Activated CD8-positive, alpha-beta memory T cell treated with anti-CD3 and anti-CD28 coated beads, Interleukin-2, amount 50 U/mL, for 24 hours (primary cell): Measurements from ENCODE around the gene GFOD2.

Experiments used
- DNase-seq: peaks from one replicate; pipeline ENCODE4 v3.0.0-alpha.2; 2020; ENCODE audit errors: extremely low read depth

GFOD2 gene

DNA sequence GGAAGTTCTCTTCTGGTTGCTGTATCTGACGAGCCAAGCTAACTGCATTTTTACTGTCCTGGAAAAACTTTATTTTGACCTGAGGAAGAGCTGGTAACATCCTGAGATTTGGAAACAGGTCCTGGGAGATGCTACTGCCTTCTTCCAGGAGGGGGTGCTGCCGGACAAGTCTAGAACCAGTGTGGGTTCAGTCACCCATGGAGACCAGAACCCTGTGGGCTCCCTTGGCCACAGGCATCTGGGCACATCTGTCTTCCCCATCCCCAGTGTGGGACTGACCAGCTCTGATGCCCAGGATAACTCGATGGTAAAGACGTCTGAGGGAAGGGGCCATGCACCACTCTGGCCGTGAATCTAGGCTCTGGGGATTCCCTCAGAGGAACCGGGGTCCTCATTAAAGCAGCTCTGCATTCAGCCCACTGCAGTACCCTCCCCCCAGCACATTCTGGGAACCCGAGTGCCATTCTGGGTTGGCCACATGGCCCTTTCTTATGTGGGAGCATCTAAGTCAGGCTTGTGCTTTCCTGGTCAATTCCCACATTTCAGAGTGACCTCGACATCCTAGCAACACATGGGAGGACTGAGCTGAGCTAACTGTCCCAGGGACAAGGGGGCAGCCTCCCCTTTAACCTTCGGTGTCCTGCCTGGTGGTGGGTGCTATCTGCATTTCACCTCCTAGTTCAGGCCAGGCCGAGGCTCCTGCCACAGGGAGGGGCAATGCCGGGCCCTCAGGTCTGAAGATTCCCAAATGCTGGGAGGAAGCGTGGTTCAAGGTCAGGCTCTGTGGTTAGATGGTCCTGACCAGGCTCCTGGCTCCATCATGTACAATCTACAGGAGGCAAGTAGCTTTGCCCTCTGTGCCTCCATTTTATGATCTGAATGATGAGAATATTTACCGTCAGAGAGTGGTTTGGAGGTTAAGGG is 46.1 kb downstream of the GFOD2 start:
- no peak for DNase-seq

DNA sequence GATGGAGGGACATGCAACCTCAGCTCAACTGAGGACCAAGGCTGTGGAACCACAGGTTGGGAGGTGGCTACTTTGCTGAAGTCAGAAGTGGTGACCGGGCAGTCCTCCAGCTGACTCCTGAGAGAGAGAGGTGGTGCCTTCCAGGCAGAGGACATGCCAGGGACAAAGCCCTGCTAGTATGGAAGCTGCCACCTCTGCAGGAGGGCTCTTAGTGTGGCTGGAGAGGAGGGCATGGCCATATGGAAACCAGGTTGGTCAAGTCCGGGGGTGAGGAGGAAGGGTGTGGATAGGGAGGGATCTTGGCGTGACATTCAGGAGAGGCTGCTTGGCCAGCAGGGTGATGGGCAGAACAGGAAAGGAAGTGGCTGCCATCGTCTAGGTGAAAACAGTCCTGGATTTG is 46.8 kb downstream of the GFOD2 start:
- DNase-seq: no peak

DNA sequence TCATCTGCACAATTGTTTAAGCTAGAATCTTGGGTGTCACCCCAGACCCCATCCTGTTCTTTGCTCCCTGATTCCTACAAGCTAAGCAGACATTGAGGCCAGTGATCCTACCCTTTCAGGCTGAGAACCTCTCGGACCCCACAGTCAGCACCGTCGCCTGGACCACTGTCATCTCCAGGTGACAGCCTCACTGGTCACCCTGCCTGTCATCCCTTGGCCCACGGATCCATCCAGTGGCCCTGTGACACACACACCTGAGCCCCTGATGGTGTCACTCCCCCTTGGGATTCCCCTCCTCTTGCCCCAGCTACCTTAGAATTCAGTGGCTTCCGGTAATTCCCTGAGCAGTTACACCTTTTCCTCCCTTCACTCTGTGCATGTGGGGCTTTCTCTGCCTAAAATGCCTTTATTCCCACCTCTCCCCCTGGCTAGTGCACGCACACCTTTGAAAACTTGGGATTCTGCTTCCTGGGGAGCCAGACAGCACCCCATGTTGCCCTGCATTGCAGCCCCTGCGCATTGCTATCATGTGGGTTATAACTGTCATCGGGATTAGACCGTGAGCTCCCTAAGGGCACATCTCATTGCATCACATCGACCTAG is 49.5 kb downstream of the GFOD2 start:
- DNase-seq: no peak

DNA sequence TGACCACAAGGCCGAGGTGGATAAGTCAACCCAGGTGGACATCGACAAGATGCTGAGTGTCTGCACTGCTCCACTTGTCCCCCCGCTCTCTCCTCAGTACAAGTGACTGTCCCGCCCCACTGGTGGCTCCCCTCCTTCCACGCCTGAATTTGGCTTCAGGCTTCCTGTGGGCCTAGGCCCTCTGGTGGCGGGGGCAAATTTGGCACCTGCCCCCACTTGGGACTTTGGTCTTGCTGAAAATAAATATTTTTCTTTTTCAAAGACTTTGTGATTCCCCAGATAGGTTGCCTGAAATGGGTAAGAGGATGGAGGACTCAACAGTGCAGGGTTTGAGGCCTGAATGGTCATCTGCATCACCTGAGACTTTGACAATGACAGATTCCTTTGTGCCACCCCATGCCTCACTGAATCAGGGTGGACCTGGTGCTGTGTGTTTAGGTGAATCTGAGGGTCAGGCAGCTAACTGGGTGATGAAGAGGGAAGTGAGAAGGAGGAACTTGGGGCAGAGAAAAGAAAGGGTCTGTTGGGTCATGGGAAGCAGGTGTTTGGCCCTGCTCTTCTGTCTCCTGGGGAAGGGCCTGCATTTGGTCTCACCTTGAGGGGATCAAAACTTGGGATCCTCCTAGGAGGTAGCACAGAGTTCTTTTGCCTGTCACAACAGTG is 50.5 kb downstream of the GFOD2 start:
- no peak for DNase-seq

DNA sequence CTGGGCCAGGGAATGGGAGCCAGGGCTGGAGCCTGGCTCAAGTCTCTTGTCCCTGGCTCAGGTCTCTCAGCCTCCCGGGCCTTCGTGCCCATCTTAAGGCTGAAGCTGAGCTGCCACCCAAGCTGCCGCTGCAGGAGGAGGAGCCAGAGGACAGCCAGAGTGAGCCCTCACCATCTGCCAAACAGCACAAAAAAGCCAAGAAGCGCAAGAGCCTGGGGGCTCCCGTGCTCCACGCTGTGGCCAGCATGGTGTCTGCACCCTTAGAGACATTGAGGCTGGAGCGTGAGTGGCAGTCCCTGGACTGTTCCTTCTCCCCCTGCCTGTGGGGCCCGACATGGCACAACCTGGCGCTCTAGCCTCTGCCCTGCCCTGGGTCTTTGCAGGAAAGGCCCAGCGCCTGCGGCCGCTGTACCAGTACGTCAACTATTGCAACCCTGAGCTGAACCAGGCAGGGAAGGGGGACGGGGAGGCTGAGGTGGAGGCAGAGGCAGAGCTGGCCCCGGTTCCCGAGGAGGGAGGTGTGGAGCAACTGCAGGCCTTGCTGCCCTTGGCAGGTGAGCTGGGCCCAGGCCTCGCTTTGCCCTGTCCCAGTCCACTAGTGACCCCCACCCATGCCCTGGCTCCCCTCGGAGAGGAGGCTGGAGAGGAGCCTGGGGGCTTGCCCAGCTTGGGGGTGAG is 51.2 kb downstream of the GFOD2 start:
- peak; percentile 35 for DNase-seq

DNA sequence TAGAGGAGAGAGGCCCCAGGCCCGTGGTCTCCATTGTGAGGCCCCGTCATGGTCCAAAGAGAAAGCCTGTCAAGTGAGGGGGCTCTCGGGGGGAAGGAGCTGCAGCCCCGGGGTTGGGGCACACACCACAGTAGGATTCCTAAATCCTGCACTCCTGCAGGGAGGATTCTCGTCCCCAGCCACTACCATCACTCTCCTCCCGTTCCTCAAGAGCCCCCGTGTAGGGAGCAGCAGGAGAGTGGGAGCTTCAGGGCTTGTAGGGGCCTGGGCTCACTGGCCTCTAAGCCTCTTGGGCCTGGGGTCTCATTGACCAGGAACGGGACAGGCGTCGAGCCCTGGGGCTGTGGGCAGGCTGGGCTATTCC is 51.7 kb downstream of the GFOD2 start:
- DNase-seq: no peak

DNA sequence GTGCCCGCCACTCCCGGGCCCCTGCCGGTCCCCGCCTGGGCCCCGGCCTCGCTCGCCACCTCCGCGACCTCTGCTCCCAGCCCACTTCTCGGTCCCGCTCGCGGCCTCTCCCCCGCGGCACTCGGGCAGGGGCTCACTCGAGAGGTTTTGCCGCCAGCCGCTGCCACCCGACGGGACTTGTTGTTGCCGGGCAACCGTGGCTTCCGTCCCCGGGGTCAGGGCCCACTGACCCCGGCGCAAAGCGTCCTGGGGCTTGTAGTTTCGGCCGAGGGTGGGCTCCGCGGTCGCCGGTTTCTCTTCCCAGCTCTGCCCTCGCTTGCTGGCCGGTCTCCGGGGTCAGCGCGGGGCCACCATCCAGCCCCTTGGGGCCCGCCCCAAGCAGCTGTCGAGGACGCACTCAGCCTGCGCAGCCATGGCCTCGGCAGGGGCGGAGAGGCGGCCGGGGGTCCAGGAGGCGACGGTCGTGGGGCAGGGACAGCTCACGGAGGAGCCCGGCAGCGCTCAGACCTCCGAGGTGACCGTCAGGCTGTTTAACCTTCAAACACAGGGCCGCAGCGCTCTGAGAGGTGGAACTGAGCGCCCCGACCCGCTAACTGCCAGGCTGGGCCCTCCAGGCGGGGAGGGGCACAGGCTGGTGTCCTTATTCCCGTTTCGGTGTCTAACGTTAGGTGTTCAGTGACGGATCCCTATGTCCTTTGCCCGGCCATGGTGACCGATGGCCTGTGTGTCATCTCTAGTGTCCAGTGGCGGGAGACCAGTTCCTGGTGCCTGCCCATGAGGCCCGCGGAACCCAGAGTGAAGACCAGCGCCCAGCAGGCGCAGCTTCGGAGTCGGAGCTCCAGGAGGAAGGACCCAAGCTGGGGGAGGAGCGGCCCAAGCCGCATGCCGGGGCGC is 52.3 kb downstream of the GFOD2 start, which contains the start of the genes C16orf86 and ENKD1:
C16orf86 (plus strand) TSS at position 256 of the 894 bp plus-strand sequence; CDS start at position 413, 157 bp downstream.
ENKD1 (minus strand) TSS at position 192 of the 894 bp plus-strand sequence. CDS start 308 bp downstream, outside the sequence.
- peak; percentile 18 for DNase-seq

DNA sequence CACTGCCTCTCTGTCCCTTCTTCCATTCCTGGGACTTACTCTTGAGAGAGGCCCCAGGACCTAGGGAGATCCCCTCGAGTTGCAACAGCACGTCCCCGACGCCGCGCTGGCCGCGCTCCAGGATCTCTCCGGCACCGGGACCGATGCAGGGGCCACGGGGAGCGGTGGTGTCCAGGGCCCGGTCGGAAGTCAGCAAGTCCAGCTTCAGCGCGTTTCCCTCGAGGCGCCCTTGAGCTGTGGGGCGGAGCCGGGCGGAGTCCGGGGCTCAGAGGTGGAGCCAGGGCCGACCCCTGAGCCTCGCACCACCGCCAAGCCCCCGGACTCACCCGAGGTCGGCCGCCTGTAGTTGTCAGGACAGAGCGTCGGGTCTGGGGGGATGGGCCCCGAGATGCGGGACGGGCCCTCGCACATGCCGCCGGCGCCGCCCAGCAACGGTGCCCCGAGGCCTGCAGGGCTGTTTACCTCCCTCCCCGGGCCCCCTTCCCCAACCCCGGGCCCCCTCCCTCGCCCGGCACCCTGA is 53.0 kb downstream of the GFOD2 start:
- no peak for DNase-seq

DNA sequence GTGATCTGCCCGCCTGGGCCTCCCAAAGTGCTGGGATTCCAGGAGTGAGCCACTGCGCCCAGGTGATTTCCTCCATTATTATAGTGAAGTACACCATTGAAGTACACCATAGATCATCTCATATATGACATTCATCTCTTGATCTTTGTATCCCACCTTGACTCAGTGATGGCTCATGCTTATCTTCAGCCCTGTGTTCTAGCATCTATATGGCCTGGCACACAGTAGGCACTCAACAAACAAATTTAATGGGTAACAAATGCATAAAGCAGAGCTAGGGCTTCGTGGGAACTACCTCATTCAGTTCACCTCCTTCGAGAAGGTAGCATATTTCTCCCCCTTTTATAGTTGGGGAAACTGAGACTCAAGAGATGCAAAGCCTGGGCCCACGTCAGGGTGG is 53.5 kb downstream of the GFOD2 start:
- DNase-seq: no peak

DNA sequence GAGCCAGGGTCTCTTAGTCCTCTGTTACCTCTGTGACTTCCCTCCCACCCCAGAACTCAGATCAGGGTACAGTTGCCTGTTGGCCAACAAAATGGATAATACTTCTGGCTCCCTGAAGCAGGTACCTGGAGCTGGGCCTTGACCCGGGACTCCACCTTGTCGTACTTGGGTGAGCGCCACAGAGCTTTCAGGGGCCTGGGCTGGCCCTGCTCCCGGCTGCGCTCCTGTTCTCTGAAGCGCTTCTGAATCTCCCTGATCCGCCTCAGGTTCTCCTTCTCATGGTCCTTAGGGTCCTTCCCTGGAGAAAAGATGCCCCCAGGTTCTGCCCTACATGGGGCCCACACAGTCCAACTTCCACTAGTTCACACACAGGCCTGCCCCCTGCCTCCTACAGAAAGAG is 54.2 kb downstream of the GFOD2 start:
- DNase-seq: no peak

DNA sequence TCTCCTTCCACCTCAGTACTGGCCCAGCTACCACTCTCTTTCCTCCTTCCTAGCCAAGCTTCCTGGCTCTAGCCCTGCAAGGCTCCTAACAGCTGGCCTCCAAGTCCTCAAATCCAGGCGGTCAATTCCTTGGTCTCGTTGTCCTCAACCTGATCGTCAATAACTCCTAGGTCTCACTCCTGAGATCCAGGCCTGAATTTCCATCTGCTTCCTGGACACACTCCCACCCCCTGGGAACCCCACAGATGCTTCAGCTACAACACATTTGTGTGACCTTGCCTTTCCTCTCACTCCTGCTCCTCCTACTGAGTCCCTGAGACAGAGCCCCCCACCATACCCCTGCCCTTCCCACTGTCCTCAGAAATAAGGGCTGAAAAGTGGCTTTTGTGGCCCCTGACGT is 54.9 kb downstream of the GFOD2 start:
- no peak for DNase-seq

DNA sequence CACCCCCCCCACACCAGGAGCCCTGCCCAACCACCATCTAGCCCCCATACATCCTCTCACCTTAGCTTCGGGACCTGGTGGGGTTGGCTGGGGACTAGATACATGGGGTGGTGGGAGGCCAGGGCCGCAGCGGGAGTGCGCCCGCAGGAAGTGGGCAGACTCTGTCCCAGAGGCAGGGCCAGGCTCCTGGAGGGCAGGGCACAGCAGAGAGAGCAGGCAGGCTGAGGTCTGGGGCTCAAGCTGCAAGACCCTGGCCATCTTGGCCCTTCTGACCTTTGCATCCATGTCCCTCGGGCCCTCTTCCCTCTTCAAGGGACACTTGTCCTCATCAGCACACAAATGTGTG is 55.3 kb downstream of the GFOD2 start:
- no peak for DNase-seq

DNA sequence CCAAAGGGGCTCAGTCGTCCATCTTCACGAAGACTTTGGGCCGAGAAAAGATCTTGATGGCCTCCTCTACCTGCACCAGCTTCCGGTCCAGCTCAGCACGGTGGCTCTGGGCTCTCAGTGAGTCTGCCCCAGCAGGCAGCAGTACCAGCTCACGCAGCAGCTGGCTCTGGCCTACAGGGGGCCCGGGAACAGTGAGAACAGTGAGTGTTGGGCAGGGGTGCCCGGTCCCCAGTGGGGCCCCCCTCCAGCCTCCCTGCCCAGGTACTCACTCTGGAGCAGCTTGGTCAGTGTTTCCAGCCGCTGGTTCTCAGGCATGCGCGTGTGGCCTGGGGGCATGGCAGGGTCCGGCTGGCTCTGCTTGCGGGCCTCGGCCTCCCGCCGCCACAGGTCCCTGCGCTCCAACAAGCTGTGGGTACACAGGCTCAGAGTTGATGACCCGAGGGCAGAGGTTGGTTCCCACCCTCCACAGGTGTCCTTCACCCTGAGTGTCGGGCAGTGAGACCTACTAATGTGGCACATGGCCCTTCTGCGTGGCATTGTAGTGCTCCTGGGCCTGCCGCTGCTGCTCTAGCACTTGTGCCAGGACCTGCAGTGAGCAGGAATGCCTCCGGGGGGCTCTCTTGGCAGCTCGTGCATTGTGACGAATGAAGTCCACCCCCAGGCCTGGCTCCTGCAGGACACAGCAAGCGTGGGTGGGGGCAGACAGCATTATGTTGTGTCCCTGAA is 55.8 kb downstream of the GFOD2 start:
- DNase-seq: no peak

DNA sequence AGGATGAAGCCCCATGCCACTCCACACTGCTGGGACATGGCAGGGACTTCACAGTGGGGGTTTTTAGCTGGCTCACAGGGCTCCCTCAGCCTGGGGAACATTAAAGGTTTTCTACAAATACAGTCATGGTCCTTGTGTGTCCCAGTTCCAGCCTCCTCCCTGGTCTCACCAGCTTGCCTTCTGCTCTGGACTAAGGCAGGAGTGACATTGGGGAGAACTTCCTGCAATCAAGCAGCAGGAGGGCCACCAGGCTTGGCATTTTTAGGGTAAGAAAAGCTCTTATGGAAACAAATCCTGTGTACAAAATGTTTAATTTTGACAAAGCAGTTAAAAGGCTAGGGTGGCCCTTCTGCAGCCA is 56.5 kb downstream of the GFOD2 start:
- DNase-seq: no peak

DNA sequence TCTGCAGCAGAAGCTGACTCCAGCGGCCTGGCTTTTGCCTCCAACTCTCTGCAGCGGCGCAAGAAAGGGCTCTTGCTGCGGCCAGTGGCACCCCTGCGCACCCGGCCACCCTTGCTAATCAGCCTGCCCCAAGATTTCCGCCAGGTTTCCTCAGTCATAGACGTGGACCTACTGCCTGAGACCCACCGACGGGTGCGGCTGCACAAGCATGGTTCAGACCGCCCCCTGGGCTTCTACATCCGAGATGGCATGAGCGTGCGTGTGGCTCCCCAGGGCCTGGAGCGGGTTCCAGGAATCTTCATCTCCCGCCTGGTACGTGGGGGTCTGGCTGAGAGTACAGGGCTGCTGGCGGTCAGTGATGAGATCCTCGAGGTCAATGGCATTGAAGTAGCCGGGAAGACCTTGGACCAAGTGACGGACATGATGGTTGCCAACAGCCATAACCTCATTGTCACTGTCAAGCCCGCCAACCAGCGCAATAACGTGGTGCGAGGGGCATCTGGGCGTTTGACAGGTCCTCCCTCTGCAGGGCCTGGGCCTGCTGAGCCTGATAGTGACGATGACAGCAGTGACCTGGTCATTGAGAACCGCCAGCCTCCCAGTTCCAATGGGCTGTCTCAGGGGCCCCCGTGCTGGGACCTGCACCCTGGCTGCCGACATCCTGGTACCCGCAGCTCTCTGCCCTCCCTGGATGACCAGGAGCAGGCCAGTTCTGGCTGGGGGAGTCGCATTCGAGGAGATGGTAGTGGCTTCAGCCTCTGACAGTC is 57.0 kb downstream of the GFOD2 start:
- no peak for DNase-seq

DNA sequence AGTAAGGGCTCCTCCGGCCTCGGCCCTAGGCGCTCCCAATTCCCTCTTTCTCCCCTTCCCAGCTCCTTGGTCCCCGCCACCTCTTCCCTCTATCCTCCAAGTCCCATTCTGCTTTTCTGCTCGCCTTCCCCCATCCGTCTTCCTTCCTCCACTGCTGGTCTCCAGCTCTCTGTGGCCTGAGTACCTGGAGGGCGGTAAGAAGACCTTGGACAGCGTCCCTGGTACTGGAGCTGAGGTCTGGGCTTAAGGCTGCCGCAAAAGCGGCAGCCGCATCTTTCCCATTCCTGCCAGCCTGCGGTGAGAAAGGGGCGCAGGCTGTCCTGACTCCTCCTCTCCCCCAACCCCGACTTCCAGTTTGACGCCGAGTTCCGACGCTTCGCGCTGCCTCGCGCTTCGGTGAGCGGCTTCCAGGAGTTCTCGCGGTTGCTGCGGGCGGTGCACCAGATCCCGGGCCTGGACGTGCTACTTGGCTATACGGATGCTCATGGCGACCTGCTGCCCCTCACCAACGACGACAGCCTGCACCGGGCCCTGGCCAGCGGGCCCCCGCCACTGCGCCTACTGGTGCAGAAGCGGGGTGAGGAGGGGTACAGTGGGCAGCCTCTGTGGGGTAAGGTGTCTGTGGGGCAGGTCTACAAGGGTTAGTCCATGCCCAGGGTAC is 57.9 kb downstream of the GFOD2 start:
- no peak for DNase-seq

DNA sequence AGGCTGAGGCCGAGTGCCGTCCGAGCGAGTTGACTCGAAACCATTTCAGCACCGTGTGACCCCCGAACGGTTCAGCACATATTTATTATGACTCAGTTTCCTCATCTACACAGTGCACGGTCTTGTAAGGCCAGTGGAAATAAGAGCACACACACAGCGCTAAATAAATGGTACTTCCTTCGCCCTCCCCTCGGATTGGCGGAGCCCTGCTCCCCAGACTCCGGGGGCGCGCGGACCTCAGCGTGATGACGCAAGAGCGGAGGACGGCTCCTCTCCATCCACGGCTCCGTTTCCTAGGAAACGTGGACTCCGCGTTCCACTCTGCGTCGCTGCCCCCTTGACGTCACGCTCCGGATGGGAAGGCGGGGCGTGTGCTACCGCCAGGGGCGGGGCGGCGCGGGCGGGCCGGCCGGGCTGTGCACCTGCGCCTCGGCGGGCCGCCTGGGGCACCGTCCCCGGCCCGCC is 58.5 kb downstream of the GFOD2 start, which contains the start of gene PARD6A:
PARD6A (plus strand) TSS at position 397 of the 465 bp plus-strand sequence. CDS start 79 bp downstream, outside the sequence.
- peak; percentile 89 for DNase-seq

DNA sequence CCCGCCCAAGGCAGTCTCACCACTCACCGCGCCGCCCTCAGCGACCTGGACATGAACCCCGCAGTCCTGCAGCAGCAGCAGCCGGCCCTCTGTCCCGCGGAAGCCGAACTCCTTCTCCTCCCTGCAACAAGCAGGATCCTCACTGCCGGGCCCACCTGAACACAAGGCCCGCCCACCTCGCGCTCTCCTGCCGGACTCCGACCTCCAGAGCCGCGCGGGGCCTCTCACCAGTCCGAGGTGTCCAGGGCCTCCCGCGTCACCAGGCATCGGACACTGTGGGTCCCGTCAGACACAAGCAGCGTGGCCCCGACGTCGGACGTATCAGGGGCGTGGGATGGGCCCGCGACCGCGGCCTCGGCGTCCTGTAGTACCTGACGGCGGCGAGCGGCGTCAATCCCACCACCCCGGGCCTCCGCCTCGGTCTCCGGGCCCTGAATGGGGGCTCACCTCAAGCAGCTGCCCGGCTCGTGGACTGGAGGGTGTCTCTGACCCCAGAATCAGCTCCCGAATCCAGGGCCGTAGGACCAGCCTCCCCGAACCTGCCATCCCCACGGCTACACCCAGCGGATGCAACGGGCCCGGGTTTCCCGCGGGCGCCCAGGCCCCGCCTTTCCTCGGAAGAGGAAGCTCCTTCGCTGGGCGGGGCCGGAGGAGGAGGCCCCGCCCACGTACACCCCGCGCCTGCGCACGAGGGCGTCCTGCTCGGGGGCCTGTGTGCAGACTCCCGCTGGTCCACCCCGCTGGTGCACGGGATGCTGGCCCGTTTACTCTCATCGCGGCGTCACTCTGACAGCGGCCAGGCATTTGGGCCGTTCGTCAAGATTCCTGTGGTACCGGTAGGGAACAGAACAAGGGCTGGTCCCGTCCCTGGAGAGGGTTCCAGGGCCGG is 59.2 kb downstream of the GFOD2 start, which contains the start of gene ACD:
ACD (minus strand) TSS at position 586 of the 889 bp plus-strand sequence; CDS start at position 546, 40 bp downstream.
- peak; percentile 76 for DNase-seq
